HG02571 (cell line): Measurements from ENCODE around the gene NKX2-2.
"Not testable (repeated sequence)": the region's sequence is repeated elsewhere in the genome, so short reads cannot be mapped to it uniquely, and the experiment has no call there.

Experiments used
- ATAC-seq: cut with Tn5 transposase; IDR thresholded peaks from one replicate; pipeline ENCODE4 v1.9.1; 2021; ENCODE audit warnings: mild to moderate bottlenecking, moderate library complexity; ENCODE audit not compliant: unreplicated experiment

The NKX2-2 gene

GRCh38 chr20:21509597-21510371, 4.1 kb downstream of the NKX2-2 start:
- no peak for ATAC-seq

- ATAC-seq = no peak
Measured at GRCh38 chr20:21509079-21509596, 4.7 kb downstream of the NKX2-2 start.

- ATAC-seq = no peak
Measured at GRCh38 chr20:21508230-21509078, 5.4 kb downstream of the NKX2-2 start.

- no peak for ATAC-seq
Measured at GRCh38 chr20:21507400-21508229, 6.2 kb downstream of the NKX2-2 start.

- ATAC-seq = no peak
Measured at GRCh38 chr20:21505810-21506530, 7.9 kb downstream of the NKX2-2 start.

- ATAC-seq = no peak
Measured at GRCh38 chr20:21505161-21505809, 8.6 kb downstream of the NKX2-2 start.

GRCh38 chr20:21504323-21504722, 9.5 kb downstream of the NKX2-2 start:
- no peak for ATAC-seq

GRCh38 chr20:21503345-21503744, 10.5 kb downstream of the NKX2-2 start:
- ATAC-seq = peak; percentile 77

GRCh38 chr20:21501184-21501583, 12.7 kb downstream of the NKX2-2 start:
- no peak for ATAC-seq

GRCh38 chr20:21500599-21500998, 13.3 kb downstream of the NKX2-2 start:
- ATAC-seq = no peak

- no peak for ATAC-seq
Measured at GRCh38 chr20:21499641-21500040, 14.2 kb downstream of the NKX2-2 start.

GRCh38 chr20:21498635-21499034, 15.2 kb downstream of the NKX2-2 start:
- ATAC-seq = no peak

GRCh38 chr20:21498195-21498594, 15.7 kb downstream of the NKX2-2 start:
- ATAC-seq = no peak

- ATAC-seq = no peak
Measured at GRCh38 chr20:21496452-21496851, 17.4 kb downstream of the NKX2-2 start.

- no peak for ATAC-seq
Measured at GRCh38 chr20:21493049-21493448, 20.8 kb downstream of the NKX2-2 start.

GRCh38 chr20:21490105-21490504, 23.8 kb downstream of the NKX2-2 start:
- ATAC-seq = no peak

- not testable (repeated sequence) for ATAC-seq
Measured at GRCh38 chr20:21480144-21480543, 33.7 kb downstream of the NKX2-2 start.

GRCh38 chr20:21465799-21466198, 48.1 kb downstream of the NKX2-2 start:
- no peak for ATAC-seq

- ATAC-seq = no peak
Measured at GRCh38 chr20:21464916-21465315, 48.9 kb downstream of the NKX2-2 start.
